NCI-H128 (cell line): ENCODE measurements around the gene SERTAD2.
A peak's percentile ranks its signal among the peaks of the same experiment; 100 is the strongest.

ENCODE experiments used
- DNase-seq: peaks from one replicate; lab custom pipeline; 2025; ENCODE audit not compliant: unreplicated experiment; lab: John Stamatoyannopoulos, UW

Gene SERTAD2

GRCh38 chr2:64649626-64650025 is 4.1 kb downstream of the SERTAD2 start:
- DNase-seq, result no peak

DNA sequence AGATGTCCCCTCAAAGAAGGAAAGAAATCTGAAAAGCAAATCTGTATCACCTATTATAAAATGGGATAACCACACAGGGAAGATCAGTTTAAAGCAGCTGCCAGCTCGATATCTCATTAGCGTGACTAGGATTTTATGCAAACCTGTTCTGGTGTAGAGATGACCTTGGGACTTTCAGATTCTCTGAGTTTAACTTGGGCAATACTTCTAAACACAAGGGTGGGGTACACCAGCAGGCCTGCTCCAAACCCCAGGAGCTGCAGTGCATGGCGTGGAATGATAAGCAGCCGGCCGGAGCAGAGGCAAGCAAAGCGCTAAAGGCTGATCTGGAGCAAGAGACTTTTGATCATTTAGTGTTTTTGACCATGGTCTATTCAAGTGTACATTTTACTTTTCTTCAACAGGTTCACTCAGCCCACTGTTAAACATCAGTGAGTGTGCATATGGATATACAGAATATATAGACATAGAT is 4.7 kb downstream of the SERTAD2 start:
- no peak for DNase-seq

DNA sequence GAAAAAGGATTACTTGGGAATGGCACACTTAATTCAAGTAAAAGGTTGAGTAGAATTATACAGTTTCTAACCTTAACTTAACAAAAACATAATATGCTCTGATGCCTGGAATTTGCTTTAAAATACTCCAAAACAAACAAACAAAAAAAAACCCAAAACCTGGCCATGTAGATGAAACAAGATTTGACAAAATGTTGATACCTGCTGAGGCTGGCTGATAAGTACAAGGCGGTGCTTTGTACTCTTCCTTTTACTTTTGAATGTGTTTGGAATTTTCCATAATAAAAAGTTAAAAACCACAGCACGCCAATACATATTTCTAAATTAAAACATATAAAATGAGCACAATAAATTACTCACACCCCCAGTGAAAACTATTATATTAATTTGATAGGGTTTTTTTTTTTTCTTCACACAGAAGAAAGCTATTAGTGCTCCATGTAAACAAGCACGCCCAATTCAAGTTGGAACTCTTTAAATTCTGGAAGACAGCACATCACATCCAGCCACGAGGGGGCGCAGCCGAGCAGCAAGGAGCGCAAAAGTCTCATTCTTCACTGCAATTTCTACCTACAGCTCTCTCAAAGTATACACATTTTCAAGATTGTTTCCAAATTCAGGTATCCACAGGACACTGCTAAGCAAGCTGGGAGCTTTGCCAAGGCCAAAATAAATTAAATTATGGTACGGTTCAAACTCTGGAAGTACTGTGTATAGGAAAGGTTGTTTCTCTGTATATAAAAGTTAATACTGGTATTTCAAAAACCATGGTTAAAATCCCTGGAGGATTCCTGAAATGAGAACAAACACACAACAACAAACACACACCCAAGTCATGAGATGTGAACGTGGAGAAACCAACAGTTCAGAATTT is 7.5 kb downstream of the SERTAD2 start:
- peak; percentile 72 for DNase-seq

DNA sequence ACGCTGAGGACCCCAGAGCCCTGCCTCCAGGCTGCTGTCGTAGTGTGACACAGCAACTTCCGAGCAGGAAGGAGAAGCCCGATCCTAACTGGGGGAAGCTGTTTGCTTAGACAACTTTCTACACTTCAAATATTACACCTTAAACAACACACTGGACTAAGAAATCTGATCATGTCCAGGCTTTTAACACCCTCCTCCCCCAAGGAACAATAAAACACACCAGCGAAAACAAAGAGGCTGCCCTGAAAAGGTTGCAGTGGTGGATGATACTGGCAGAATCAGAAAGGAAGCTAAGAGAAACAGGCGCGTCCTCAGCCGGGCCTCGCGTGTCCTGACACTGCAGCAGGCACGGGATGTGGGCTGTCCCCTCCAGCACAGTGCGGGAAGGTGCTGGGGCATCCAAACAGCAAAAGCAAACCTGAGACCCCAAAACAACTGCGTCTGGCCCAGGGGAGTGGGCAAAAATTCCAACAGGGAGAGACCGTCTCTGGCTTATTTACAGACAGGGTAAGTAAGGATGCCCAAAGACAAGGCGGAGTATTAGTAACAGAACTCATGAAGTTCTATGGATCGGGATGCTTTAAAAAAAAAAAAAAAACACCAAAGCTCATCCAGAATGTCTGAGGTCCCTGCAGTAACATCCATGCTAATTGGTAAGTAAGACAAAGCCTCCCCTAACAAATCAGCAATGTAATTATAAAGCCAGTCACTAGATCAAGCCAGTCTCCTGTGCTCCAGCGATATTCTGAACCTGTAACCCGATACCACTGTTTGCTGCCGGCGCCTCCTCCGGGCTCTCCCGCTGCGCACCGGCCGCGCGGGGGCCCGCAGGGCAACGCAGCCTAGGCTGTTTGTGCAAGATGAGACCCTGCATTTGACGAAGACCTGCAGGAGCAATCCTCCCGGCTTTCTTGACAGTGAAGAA is 9.0 kb downstream of the SERTAD2 start:
- DNase-seq, result peak; percentile 64

DNA sequence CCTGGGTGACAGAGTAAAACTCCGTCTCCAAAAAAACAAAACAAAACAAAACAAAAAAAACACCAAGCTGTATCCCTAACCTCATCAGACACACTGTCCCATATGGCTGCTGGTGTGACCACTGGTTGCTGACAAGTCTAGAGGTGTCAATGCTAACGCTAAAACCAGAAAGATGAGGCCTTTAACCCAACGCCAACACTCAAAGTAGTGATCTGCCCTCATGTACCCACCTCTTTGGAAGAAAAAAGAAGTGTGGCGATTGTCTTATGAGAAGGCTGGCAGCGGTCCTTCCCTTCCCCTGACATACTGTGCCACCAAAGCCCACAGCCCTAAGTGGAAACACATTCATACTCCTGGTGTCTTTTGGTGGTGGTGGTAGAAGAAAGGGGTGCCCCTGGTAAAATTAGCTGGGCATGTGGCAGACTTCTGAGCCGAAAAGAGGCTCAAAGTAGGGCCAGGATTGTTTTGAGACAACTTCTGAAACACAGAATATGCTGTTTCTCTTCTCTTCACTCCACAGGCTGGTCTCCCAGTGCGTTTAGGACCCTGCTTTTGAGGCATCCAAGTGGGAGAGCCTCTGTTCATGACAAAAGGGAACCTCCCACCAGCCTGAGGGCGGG is 9.8 kb downstream of the SERTAD2 start:
- peak; percentile 6 for DNase-seq

DNA sequence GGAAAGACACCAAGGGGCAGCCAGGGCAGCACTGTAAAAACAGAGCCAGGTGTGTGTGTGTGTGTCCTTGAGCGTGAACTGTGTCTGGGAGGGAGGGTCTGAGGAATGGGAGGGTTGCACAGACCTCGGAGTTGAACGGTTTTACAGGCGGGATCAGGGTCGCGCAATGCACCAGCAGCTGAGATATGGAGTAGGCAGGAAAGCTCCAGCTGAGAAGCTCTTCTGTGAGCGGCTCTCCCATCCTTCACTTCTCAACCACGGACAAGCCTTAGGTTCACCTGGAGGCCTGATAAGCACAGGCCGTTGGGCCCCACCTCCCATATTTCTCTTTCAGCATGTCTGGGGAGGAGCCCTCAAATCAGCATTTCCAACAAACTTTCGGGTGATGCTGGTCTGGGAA is 12.1 kb downstream of the SERTAD2 start:
- DNase-seq, result no peak

DNA sequence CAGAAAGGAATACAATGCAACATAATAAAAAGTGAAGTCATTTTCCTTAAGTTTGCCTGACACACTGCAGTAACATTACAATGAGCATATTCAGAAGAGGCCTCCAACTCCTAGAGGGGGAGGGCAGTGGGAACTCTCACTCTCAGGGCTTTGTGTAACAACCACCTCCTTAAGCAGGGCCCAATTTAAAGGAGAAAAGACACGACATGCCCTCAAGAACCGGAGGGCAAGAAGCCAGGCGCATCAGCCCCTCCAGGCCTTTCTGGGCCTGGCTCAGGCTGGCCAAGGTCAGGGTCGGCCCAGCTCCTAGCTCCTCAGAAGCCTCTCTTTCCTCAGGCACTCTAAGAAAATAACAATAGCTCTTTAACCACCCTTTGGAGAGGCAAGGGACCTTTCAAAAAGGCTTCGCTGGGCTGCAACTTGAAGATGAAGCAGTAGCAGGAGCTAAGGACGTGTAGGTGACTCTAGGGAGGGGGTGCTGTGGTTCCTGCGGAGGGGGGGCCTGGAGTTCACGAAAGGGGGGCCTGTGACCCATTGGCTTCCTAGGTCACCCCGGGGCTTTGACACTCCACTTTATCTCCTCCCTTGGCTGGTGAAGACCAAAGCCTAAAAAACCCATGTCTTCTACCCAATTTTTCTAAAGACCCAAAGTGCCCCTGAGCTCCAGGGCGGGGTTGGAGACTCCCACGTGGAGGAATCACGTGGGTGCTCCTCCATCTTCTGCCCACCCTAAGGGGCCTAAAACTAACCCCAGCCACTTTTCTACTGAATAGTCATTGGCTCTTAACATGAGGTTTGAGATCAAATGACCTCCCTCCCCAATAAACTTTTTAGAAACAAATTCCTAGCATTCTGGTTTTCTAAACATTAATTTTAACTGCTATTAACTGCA is 13.3 kb downstream of the SERTAD2 start:
- no peak for DNase-seq

DNA sequence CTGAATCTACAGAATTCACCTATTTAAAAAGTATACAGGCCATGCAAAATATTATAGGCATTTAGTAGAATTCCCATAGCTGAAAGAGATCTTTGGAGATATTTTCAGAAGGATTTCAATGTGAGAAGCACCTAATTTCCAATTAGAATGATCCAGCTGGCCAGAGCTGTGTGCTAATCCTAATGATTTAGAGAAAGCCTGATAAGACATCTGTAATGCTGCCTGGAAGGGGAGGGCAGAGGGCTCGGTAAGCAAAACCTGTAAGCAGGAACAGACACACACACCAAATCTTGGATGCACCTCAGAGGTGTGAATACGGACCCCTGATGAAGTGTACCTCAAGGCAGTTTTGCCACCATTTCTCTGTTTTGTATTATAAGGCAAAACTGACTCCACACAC is 14.0 kb downstream of the SERTAD2 start:
- DNase-seq, result no peak

- no peak for DNase-seq
Observed at GRCh38 chr2:64638502-64639120, 15.1 kb downstream of the SERTAD2 start.

DNA sequence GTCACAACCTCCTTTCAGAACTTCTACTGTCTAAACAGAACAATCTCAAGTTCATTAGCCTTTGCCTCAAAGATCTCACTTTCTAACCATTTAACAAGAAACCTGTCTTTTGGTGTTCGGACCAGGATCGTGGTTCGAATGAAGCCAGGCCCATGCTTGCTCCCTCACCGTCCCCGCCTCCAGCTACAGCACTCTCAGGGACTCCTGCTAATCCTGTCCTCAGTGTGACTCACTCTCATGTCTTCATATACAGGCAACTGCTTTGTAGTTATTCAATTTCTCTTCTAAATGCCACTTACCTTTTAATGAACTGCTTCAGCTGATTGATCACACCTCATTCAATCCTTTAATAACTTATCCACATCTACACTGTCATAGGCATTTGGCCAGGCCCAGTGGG is 15.8 kb downstream of the SERTAD2 start:
- no peak for DNase-seq

- no peak for DNase-seq
Observed at GRCh38 chr2:64637000-64637635, 16.6 kb downstream of the SERTAD2 start.

- DNase-seq, result no peak
Observed at GRCh38 chr2:64635976-64636911, 17.5 kb downstream of the SERTAD2 start.

GRCh38 chr2:64634345-64635267 is 19.1 kb downstream of the SERTAD2 start:
- no peak for DNase-seq

DNA sequence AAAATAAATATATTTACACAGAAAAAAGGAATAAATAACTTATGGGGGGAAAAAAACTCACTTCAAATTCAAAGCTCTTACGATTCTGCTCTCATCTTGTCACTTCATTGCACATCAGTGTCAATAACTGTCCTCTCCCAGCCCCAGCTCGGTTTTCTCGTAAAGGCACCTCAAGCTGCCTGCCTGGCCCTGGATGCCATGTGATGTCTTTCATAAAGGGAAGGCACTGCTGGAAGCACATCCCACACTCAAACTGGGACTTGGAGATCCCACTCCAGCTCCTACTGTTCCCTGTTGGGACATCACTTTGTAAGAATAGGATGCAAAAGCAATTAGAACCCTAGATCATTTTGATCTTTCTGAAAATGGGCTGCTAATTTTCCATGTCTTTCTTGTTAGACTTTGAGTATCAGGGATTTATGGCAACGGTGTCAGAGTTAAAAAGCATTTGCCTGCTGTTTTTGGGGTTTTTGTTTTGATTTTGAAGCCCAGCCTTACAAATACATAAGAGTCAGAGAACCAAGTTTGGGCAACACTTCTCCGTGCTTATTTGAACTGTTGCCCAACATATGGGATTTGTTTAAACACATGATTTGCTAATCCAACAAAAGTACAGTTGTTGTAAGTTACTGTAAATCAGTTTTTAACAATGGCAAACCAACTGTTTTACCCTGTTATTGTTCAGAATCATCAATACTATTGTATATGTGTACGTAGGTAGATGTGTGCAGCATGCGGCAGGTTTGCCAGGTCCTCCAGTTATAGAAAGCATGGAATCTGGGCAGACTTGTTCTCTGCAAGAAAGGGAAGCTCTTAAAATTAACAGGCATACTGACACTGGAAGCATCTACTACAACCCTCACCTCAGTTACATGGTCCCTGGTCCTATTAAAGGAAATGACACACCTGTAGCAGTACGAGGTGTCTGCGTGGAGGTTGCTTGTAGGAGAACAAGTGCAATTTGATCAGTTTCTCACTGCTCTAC is 20.6 kb downstream of the SERTAD2 start:
- no peak for DNase-seq

- DNase-seq, result no peak
Observed at GRCh38 chr2:64631771-64632170, 21.9 kb downstream of the SERTAD2 start.

DNA sequence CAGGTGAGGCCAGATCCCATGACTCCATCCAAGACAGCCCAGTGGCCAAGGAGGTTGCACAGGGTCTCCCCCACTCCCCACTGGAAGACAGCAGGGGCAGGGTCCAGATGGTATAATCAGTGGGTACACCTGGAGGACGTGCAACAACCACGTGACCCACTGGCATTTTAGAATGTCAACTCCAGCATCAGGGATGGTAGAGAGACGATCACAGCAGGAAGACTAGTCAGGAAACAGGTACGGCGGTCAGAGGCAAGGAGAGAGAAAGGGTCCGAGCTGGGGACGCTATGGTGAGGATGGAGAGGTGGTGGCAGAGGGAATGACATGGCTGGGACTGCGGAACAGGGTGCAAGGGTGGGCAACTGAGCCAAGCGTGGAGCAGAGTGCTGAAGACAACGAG is 23.0 kb downstream of the SERTAD2 start:
- DNase-seq, result no peak
